Measurements from ENCODE around the gene NDUFA13.

Gene NDUFA13

DNA sequence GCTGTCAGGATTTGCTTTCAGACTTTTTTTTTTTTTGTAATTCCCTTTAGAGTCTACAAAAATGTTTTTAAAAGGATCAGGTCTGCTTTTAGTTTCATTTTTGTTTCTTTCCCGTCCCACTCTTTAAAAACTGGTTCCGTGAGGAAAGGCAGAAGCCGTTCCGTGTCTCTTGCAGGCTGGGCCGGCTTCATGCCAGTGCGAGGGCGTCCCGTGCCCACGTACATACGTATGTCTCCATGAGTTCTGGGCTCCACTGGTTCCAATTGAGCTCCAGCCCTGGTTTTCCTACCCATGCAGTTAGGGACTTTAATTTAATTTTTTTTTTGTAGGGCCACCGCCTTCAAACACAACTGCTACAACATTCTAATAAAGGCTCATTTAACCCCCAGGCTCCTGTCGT, 9.4 kb upstream of the NDUFA13 start:
- FAIRE-seq (no peak), DNase-seq (ENCODE audit: insufficient read length, low spot score) (no peak)

DNA sequence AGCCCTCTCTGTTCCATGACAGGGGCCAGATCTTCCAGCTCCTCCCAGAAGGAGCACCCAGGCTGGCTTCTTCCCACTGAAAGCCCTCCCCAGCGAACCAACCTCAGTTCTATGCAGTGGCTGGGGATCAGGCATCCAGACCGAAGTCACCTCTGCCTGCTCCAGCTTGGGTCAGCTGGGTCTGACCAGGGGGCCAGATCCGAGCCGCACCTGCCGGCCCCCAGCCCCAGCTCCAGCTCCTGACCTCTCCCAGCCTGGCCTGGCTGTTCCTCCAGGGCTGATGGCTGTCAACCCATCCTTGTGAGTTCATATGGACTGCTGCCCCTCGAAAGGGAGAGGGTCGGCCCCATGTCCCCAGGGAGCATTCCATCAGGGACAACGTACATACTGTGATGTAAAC, 8.7 kb upstream of the NDUFA13 start:
- FAIRE-seq (no peak), DNase-seq (ENCODE audit: insufficient read length, low spot score) (no peak)

DNA sequence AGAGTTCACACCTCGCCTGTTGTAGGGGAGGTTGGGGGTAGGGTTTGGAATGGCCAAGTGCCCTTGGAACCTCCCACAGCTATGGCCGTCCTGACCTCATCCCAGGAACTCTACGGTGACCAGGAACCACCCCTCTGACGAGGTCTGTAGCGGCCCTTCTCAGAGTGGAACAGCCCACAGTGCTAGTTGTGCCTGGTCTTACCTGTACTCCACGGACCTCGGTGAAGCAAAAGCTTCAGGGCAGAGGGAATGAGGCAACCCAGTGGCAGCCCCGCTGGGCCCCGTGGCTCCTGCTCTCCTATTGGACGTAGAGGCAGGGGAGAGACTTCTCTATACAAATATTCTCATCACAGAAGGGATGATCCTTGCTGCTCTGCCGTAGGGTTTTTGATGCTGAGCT, 7.8 kb upstream of the NDUFA13 start:
- FAIRE-seq = no peak
- no peak for DNase-seq (ENCODE audit: insufficient read length, low spot score)

DNA sequence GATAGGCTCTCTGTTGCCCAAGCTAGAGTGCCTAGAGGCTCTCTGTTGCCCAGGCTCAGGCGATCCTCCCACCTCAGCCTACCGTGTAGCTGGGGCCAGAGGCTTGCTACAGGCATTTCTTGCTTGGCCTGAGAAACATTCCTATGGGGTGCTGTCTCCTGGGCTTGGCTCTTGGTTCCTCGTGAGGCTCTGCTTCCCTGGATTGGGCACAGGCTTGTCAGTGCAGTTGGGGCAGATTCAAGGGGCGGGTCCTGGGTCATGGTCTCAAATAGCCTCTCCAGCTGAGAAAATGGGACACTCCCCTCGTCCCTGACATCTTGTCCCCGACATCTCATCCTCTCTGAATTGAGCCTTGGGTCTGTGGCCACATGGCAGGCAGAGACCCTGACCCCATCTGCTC, 5.6 kb upstream of the NDUFA13 start:
- DNase-seq (ENCODE audit: insufficient read length, low spot score) = no peak
- no peak for FAIRE-seq

DNA sequence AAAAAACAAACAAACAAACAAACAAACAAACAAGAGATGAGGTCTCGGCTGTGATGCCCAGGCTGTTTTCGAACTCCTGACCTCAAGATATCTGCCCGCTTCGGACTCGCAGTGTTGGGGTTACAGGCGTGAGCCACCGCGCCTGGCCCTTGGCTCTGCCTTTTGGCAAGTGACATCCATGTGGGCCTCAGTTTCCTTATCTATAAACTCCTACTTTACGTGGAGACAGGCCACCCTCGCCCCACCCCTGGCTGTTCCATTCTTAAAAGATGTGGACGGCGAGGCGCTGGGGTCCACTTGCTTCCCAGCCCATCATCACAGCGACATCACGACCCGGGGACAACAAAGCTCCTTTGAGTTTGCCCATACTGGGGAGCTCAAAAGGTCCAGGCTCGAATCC, 2.3 kb upstream of the NDUFA13 start:
- no peak for DNase-seq (ENCODE audit: insufficient read length, low spot score)
- FAIRE-seq = no peak

DNA sequence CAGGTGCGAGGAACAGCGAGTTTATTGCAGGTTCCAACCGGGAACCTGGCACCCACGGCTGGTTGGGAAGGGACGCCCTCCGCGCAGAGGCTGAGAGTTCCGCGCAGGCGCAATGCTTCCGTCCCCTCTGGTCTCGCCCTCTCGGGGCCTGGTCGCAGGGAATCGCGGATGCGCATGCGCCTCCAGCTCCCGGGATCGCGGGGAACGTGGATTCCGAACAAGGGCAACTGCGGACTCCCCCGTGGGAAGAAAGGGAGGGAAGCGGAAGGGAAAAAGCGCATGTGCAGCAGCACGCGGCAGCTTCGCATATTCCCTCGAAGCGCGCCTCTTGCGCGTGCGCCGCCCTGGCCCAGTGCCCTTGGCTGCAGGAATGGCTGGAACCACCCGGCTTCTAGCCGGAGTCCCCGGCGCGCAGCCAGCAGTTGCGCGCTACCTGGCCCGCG, 1.8 kb upstream of the NDUFA13 start:
- DNase-seq (ENCODE audit: insufficient read length, low spot score) = no peak
- FAIRE-seq = no peak

DNA sequence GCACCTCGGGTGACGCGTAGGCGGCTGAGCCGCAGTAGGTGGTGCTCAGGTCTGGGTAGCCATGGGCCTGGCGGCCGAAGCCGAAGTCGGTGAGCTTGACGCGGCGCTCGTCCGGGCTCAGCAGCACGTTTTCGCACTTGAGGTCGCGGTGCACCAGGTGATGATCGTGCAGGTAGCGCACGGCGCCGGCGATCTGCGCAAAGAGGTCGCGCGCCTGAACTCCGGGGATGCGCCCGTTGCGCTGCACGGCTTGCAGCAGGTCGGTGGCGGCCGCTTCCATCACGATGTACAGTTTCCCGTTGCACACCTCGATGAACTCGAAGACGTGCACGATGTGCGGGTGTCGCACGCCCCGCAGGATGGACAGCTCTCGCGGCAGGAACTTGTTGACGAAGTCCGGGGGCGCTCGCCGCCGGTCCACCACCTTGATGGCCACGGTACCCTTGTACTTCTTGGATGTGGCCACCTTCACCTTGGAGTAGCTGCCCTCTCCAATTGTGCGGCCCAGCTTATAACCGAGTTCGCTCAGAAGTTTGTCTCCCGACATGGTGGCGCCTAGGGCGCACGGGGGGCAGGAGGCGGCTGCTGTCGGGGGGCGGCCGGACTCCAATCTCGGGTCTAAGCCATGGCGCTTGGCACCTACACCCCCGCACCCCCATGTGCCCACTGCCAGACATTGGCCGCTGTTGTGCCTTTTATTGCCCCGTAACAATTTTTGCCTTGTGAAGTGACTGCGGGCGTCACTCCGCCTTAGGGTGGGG, 964 bp upstream of the NDUFA13 start, which contains the start of gene TSSK6:
Gene TSSK6, minus strand, starts transcription at position 668 of the 761 bp plus-strand sequence. Its CDS starts 121 bp downstream, at position 547.
- FAIRE-seq = no peak
- no peak for DNase-seq (ENCODE audit: insufficient read length, low spot score)

DNA sequence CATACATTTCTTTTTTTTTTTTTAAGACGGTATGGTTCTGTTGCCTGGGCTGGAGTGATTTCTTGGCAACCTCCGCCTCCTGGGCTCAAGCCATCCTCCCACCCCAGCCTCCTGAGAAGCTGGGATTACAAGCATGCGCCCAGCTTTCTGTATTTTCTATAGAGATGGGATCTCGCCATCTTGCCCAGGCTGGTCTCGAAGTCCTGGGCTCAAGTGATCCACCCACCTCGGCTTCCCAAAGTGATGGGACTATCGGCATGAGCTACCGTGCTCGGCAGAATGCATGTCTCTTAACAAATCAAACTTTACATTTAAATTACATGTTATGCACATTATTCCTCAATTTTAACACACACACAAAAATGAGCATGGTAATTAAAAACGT, 1.2 kb downstream of the NDUFA13 start:
- no peak for FAIRE-seq

DNA sequence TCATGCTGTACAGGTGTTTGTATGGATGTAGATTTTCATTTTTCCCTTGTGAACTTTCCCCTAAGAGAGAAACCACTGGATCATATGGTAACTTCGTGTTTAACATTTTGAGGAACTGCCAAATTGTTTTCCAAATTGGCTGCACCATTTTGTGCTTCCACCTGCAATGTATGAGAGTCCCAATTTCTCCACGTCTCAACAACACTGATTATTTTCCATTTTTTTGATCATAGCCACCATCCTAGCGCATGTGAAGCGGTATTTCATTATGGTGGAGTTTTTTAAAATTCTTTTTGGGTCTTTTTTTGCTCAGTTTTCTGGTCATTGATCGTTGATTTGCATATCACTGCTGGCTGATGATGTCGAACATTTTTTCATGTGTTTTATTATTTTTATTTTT, 5.0 kb downstream of the NDUFA13 start:
- FAIRE-seq = no peak

More for the DNA sequence above, 1.2 kb downstream of the NDUFA13 start:
- DNase-seq (ENCODE audit: insufficient read length, low spot score) = no peak

DNA sequence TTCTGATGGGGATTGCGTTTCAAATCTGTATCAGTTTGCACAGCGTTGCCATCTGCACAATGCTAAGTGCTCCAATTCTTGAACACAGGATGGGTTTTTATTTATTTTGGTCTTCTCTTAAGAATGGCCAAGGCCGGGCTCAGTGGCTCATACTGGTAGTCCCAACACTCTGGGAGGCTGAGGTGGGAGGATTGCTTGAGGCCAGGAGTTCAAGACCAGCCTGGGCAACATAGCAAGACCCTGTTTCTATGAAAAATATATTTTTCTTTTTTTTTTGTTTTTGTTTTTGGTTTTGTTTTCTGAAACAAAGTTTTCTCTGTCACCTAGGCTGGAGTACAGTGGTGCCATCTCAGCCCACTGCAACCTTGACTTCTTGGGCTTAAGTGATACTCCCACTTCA, 7.2 kb downstream of the NDUFA13 start:
- DNase-seq (ENCODE audit: insufficient read length, low spot score) (no peak), FAIRE-seq (no peak)

More for the DNA sequence above, 5.0 kb downstream of the NDUFA13 start:
- no peak for DNase-seq (ENCODE audit: insufficient read length, low spot score)

DNA sequence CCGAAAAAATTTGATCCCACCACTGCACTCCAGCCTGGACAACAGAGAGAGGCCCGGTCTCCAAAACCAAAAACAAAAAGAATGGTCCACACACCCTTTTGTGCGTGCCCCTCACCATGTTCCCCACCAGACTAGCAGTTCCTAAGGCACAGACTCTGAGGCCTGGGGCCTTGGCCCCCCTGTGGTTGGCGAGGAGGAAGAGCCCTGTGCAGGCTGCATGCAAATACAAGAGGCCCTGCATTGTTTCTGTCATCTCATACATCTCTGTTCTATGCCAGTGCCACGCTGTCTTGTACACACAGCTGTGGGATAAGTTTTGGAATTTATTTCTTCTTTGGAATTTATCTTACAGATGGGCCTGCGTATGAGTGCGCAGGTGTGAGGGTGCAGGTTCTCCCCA, 8.0 kb downstream of the NDUFA13 start:
- no peak for FAIRE-seq
- no peak for DNase-seq (ENCODE audit: insufficient read length, low spot score)

DNA sequence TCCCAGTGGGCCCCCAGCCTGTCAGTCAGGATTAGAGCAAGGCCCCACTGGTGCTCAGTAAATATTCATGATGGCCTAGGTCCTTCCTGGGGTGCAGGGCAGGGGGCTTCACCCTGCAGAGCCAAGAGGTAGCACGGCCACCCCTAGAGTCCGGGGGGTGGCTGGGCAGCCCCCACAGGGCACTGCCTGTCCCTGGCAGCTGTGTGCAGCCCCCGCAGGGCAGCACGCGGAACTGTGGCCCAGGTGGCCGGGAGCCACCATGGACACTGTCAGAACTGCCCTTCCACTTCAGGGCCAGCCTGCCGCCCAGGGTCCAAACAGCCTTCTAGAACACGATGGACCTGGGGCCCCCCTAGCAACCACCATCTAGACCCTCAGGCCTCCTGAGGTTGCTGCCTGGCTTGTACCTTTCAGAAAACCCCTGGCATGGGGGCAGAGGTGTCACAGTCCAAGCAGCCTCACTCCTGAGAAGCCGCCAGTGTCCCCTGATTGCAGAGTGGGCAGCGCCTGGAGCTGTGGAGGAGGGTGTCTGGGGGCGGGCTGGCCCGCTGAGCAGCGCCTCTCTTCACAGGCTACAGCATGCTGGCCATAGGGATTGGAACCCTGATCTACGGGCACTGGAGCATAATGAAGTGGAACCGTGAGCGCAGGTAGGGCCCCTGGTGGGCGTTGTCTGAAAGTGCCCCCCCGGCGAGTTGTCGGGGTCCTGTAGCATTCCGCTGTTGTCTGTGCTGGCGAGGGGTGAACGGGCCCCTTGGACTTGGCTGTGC, 9.8 kb downstream of the NDUFA13 start:
- FAIRE-seq (no peak), DNase-seq (ENCODE audit: insufficient read length, low spot score) (no peak)

DNA sequence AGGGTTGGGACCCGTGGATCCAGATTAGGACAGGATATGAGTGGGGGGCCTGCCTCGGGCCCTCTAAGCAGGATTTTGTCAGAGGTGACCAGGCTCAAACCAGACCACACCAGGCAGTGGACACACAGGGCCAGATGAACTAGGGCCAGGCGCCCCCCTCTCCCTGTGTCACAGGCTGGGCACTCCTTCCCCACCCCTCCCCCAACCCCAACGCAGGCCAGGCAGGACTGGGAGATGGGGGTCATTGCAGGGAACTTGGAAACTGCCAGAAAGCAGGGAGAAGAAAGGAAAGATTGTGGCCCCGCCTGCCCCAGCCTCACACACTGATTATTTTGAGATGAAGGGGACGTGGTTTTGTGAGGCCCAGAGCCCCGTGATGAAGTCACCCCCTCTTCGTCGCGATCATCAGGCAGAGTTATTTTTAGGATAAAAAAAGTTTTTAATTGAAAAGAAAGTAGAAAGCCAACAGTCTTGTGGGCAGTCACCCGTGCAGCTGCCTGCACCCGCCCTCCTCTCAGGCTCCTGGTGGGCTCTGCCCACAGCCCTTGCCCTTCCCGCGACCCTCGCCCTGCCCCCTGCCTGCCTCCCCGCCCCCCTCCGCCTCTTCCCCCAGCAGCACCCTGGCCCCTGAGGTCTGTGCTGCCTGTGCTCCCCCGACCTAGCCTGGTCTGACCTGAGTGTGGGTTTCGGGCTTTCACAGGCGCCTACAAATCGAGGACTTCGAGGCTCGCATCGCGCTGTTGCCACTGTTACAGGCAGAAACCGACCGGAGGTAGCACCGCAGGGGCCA, 10.8 kb downstream of the NDUFA13 start:
- no peak for FAIRE-seq
- DNase-seq (ENCODE audit: insufficient read length, low spot score) = no peak

DNA sequence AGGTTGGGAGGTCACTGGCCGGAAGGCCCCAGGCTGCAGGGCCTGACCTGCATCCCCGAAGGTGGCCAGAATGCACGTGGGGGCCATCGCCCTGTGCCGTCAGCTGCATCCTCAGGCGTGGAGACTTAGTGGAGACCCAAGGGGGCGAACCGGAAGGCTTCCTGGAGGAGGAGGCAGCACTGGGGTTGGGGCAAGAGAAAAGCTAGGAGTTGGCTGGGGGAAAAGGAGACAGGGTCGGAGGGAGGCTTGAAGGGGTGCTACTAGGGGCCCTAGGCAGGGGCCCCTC, 11.3 kb downstream of the NDUFA13 start:
- DNase-seq (ENCODE audit: insufficient read length, low spot score) (no peak), FAIRE-seq (no peak)

DNA sequence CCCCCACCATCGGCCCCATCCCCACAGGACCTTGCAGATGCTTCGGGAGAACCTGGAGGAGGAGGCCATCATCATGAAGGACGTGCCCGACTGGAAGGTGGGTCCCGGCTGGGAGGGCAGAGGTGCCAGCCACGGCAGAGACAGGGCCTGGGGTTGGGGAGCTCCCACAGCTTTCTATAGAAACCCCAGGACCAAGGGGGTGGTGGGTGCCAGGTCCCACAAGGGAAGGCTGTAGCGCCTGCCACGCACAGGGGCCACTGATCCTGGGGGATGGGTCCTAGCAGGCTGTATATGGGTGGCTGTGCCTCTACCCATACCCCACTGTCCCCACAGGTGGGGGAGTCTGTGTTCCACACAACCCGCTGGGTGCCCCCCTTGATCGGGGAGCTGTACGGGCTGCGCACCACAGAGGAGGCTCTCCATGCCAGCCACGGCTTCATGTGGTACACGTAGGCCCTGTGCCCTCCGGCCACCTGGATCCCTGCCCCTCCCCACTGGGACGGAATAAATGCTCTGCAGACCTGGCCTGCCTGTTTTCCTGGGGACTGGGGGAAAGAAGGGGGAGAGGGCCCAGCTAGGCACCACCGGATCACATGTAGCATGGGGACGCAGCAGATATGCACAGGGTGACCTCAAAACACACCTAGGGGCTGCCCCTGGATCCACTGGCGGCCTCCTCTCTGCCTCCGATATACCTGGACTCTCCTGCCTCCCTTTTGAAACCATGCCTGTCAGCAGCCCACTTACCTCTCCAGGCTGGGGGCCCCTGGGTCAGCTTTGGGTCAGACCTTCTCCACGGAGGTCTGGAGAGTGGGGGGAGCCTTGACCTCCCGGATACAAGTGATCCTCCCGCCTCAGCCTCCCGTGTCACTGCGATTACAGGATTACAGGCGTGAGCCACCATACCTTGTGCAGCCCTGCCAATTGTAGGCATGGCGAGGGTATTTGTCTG, 11.9 kb downstream of the NDUFA13 start:
- DNase-seq (ENCODE audit: insufficient read length, low spot score) (no peak), FAIRE-seq (no peak)

DNA sequence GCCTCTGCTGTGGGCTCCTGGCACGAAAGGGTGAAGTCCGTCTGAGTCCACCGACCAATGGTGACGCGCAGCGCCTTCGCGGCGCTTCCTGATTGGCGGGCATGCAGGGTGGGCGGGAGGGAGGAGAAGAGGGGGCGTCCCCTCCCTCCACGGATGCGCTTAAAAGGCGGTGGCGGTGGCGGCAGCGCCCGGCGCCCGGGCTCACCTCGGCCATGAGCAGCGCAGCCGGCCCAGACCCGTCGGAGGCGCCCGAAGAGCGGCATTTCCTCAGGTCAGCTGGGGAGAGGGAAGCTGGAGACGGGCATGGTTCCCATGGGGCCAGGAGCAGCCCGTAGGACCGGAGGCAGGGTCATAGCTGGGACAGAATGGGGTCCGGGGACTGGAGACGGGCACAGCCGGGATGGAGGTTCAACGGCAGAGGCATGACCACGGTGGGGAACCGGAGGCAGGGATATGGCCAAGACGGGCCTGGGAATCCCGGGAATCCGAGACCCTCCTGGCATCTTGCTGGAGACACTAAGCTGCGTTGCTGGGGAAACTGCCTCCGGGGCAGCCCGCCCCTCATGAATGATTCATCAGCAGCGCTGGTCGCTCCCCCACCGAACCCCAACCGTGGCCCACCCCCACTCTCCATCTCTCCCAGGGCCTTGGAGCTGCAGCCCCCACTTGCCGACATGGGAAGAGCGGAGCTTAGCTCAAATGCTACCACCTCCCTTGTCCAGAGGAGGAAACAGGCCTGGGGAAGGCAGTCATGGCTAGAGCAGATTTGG, 12.9 kb downstream of the NDUFA13 start, which contains the start of gene YJEFN3:
Gene YJEFN3, plus strand, starts transcription at position 191 of the 770 bp plus-strand sequence. Its CDS starts 22 bp downstream, at position 213.
- FAIRE-seq = no peak
- no peak for DNase-seq (ENCODE audit: insufficient read length, low spot score)

DNA sequence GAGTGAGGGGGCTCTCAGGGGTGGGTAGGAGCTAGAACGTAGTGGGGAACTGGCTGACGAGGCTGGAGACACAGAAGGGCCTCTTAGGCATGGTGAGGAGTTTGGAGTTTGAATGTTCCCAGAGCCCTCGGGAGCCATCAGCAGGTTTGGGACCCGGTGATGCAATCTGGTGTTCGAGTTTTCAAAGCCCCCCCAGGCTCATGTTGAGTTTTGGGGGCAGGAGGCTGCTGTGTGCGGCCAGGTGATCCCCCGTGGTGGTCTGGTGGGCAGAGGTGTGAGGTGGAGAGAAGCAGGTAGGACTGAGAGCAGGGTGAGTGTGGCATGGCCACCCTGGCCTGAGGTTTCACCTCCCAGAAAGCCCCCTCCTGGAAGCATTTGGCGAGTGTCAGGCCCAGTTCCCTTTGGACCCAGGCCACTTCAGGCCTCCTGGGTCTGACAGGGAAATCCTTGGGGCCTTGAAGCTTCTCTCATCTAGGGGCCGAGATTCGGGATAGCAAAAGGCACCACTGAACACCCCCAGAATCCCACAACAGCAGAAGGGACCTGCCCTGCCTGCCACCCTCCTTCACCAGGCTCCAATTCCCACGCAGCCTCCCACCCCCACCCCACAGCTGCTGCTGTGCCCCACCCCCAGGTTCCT, 13.9 kb downstream of the NDUFA13 start:
- DNase-seq (ENCODE audit: insufficient read length, low spot score) = no peak
- FAIRE-seq = no peak

DNA sequence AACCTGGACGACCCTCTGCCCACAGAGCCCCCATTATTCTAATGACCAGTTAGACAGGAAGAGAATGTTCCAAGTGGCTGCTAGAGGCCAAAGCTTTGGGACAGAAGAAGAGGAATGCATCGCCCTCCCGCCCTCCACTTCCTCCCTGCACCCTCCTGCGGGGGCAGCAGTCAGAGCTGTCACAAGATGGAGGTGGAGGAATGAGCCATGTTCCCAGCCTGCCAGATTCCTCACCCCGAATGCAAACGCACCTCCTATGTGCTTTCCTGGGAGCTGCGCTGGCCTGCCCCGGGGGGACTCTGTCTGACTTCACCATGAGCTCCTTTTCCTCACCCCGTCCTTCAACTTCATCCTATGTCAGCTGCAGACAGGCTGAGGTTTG, 14.4 kb downstream of the NDUFA13 start:
- DNase-seq (ENCODE audit: insufficient read length, low spot score) (no peak), FAIRE-seq (no peak)

DNA sequence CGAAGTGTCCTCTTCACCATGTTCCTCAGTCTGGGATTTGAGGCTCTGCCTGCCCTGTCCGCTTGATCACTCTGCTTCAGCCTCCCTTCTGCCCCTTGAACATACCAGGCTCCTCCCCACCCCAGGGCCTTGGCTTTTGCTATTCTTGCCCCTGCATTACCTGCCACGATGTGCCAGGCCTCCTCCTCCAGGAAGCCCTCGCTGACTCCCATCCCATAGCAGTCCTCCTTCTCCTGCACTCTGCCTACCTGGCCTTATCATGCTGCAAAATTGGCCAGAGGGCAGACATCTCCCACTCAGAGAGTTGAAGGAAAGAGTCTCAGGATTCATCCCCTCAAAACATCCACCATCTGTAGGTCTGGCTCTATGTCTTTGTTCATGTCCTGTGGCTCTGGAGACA, 14.9 kb downstream of the NDUFA13 start:
- DNase-seq (ENCODE audit: insufficient read length, low spot score) = no peak
- FAIRE-seq = no peak

Measured in GM19239 (cell line).